SK-N-SH treated with all-trans-retinoic acid at 6 μM for 48 hours (cell line): ENCODE results near the gene TAS2R39.
"Not testable (repeated sequence)": the region's sequence is repeated elsewhere in the genome, so short reads cannot be mapped to it uniquely, and the experiment has no call there.

Source experiments
- ATAC-seq: fragments of 200-7000 bp; cut with Tn5 transposase; 3 replicates; pipeline ENCODE4 v1.9.1; 2020; ENCODE audit warnings: mild to moderate bottlenecking, moderate library complexity
- ARNTL ChIP-seq: fragments of 450-650 bp; formaldehyde crosslinking; IDR thresholded peaks from 2 replicates; pipeline ENCODE4 v1.5.0; 2020; ENCODE audit warnings: low read depth, mild to moderate bottlenecking, moderate library complexity, borderline replicate concordance
- CSDC2 ChIP-seq: fragments of 250-450 bp; sonication (Bioruptor Pico); IDR thresholded peaks from 2 replicates; pipeline ENCODE4 v1.5.0; 2020; ENCODE audit warnings: mild to moderate bottlenecking, moderate library complexity
- GLIS3 ChIP-seq: fragments of 250-450 bp; sonication (Bioruptor Pico); IDR thresholded peaks from 2 replicates; pipeline ENCODE4 v1.5.0; 2020; ENCODE audit warnings: mild to moderate bottlenecking, moderate library complexity
- ISL1 ChIP-seq: fragments of 250-450 bp; sonication (Bioruptor Pico); IDR thresholded peaks from 2 replicates; pipeline ENCODE4 v2.1.2; 2022; ENCODE audit warnings: mild to moderate bottlenecking, moderate library complexity
- OSR1 ChIP-seq: fragments of 250-450 bp; sonication (Bioruptor Pico); IDR thresholded peaks from 2 replicates; pipeline ENCODE4 v1.8.0; 2022; ENCODE audit warnings: moderate library complexity, mild to moderate bottlenecking, inconsistent platforms
- PPARA ChIP-seq: fragments of 250-450 bp; sonication (Bioruptor Pico); IDR thresholded peaks from 2 replicates; pipeline ENCODE4 v1.5.0; 2020; ENCODE audit warnings: mild to moderate bottlenecking, borderline replicate concordance
- SNAI2 ChIP-seq: fragments of 250-450 bp; sonication (Bioruptor Pico); IDR thresholded peaks from 2 replicates; pipeline ENCODE4 v1.5.0; 2020; ENCODE audit warnings: mild to moderate bottlenecking, moderate library complexity
- TCF4 ChIP-seq: fragments of 250-450 bp; sonication (Bioruptor Pico); IDR thresholded peaks from 2 replicates; pipeline ENCODE4 v1.8.0; 2021; ENCODE audit warnings: mild to moderate bottlenecking, moderate library complexity, borderline replicate concordance
- ZC3H10 ChIP-seq: fragments of 250-450 bp; sonication (Bioruptor Pico); IDR thresholded peaks from 2 replicates; pipeline ENCODE4 v1.5.1; 2021; ENCODE audit warnings: mild to moderate bottlenecking, moderate library complexity
- ZFP3 ChIP-seq: fragments of 250-450 bp; sonication (Bioruptor Pico); IDR thresholded peaks from 2 replicates; pipeline ENCODE4 v1.5.0; 2020; ENCODE audit warnings: mild to moderate bottlenecking, moderate library complexity
- ZFP30 ChIP-seq: fragments of 450-650 bp; formaldehyde crosslinking; IDR thresholded peaks from 2 replicates; pipeline ENCODE4 v1.5.0; 2022; ENCODE audit warnings: mild to moderate bottlenecking, moderate library complexity
- ZNF565 ChIP-seq: fragments of 450-650 bp; formaldehyde crosslinking; conservative IDR thresholded peaks from 2 replicates; pipeline ENCODE4 v1.5.0; 2020; ENCODE audit warnings: low read depth, mild to moderate bottlenecking, moderate library complexity
- ZNF70 ChIP-seq: fragments of 450-650 bp; formaldehyde crosslinking; IDR thresholded peaks from 2 replicates; pipeline ENCODE4 v1.5.0; 2020; ENCODE audit warnings: mild to moderate bottlenecking, moderate library complexity
- ZNF8 ChIP-seq: fragments of 450-650 bp; formaldehyde crosslinking; IDR thresholded peaks from 2 replicates; pipeline ENCODE4 v1.5.0; 2020; ENCODE audit warnings: mild to moderate bottlenecking, moderate library complexity
- TF ChIP-seq, protein P1 (sequence below): fragments of 250-450 bp; sonication (Bioruptor Pico); IDR thresholded peaks from 2 replicates; pipeline ENCODE4 v1.8.0; 2021; ENCODE audit warnings: low read depth, mild to moderate bottlenecking, moderate library complexity, borderline replicate concordance
- TF ChIP-seq, protein P2 (sequence below): fragments of 250-450 bp; sonication (Bioruptor Pico); IDR thresholded peaks from 2 replicates; pipeline ENCODE4 v1.5.0; 2020; ENCODE audit warnings: mild to moderate bottlenecking, moderate library complexity
- TF ChIP-seq, protein P3 (sequence below): fragments of 250-450 bp; sonication (Bioruptor Pico); IDR thresholded peaks from 2 replicates; pipeline ENCODE4 v1.5.1; 2021; ENCODE audit warnings: mild to moderate bottlenecking, moderate library complexity
- TF ChIP-seq, protein P4 (sequence below): fragments of 250-450 bp; sonication (Bioruptor Pico); IDR thresholded peaks from 2 replicates; pipeline ENCODE4 v1.8.0; 2020; ENCODE audit warnings: mild to moderate bottlenecking, moderate library complexity, borderline replicate concordance

The TAS2R39 gene

DNA sequence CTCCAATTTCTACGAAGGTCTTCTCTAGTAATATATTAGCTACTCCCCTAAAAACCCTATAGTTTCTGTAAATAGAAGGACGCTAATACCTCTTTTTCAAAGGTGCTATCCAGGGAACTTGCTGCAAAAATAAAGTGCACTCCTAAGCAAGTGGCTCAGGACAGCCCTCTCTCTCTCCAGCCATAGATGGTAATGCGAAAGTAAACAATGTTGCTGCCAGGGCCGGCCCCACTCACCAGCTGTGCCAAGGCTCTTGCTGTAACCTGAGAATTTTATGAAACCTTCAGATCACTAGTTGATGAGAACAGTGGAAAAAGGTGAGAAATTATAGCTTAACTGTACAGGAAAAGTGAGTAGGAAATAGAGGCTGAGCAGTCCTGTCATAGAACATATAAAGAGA lies 10.9 kb upstream of the TAS2R39 start (continued):
- TF ChIP-seq, protein P1, sequence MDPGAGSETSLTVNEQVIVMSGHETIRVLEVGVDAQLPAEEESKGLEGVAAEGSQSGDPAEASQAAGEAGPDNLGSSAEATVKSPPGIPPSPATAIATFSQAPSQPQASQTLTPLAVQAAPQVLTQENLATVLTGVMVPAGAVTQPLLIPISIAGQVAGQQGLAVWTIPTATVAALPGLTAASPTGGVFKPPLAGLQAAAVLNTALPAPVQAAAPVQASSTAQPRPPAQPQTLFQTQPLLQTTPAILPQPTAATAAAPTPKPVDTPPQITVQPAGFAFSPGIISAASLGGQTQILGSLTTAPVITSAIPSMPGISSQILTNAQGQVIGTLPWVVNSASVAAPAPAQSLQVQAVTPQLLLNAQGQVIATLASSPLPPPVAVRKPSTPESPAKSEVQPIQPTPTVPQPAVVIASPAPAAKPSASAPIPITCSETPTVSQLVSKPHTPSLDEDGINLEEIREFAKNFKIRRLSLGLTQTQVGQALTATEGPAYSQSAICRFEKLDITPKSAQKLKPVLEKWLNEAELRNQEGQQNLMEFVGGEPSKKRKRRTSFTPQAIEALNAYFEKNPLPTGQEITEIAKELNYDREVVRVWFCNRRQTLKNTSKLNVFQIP (CRISPR knock-in tag) = no peak
- TF ChIP-seq ZC3H10 (CRISPR knock-in tag) = no peak

DNA sequence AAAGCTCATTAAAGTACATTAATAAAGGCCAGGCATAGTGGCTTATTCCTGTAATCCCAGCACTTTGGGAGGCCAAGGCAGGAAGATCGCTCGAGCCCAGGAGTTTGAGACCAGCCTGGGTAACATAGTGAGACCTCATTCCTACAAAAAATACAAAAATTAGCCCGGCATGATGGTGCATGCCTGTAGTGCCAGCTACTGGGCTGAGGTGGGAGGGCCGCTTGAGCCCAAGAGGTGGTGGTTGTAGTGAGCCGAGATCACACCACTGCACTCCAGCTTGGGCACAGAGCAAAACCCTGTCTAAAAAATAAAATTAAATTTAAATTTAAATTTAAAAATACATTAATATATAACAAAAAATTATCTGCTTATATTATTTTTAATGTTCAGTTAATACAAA lies 7.1 kb upstream of the TAS2R39 start:
- ATAC-seq = no peak
- TF ChIP-seq ZNF70 (CRISPR knock-in tag) (no peak), PPARA (CRISPR knock-in tag) (no peak), ZNF8 (no peak)
- TF ChIP-seq, all 23 proteins: peak for 0

DNA sequence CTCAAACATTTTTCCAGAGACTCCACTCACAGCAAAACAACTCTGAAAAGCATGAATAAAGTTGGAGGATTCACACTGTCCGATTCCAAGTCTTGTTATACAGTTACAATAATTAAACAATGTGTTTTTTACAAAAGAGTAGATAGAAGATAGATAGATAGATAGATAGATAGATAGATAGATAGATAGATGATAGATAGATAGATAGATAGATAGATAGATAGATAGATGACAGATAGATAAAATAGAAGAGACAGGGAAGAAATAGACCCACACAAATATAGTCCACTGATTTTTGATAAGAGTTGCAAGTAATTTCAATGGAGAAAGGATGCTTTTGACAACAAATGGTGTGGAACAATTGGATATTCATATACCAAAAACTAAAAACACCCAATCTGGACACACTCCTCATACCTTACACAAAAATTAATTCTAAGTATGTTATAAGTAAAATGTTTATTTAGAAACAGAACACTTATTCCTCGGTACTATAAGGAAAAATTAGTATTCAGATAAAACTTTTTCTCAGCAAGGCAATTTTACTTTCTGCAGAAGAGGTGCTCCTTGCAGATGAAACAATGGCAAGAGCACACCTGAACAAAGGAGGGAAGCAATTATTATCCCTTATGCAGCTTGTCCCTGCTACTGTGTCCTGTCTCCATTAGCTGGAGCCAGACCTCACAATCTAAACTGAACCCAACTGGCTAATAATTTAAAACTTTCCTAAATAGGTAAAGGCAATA lies 5.7 kb upstream of the TAS2R39 start:
- no peak for ATAC-seq
- TF ChIP-seq ZNF8 (no peak), GLIS3 (CRISPR knock-in tag) (no peak), ZFP30 (no peak)

DNA sequence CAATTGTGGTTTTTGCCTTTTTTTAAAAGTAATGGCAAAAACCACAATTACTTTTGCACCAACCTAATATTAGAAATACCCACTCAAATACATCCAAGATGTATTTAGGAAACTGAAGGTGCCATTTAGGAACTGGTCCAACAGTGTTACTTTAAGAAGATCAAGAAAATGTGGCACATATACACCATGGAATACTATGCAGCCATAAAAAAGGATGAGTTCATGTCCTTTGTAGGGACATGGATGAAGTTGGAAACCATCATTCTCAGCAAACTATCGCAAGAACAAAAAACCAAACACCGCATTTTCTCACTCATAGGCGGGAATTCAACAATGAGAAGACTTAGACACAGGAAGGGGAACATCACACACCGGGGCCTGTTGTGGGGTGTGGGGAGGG lies 2.4 kb upstream of the TAS2R39 start:
- ATAC-seq = not testable (repeated sequence)

DNA sequence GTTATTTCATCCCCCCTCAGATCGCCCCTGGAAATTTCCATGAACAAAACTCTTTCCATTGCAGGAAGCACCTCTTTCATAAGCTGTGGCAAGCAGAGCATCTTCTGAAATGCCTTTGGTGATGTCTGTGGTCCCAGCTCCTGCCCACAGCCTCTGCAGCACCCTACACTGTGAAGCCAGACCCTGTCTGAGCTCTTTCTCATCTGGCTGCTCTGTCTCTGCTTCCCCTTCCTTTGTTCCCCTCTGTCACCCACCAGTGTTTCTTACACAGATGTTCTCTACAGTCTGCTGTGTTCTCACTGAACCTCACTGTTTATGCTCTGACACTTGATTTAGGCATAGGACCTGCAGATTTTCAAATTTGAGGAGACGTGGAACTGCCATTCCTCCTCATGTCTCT lies 1.9 kb upstream of the TAS2R39 start:
- no peak for ATAC-seq
- TF ChIP-seq, protein P2, sequence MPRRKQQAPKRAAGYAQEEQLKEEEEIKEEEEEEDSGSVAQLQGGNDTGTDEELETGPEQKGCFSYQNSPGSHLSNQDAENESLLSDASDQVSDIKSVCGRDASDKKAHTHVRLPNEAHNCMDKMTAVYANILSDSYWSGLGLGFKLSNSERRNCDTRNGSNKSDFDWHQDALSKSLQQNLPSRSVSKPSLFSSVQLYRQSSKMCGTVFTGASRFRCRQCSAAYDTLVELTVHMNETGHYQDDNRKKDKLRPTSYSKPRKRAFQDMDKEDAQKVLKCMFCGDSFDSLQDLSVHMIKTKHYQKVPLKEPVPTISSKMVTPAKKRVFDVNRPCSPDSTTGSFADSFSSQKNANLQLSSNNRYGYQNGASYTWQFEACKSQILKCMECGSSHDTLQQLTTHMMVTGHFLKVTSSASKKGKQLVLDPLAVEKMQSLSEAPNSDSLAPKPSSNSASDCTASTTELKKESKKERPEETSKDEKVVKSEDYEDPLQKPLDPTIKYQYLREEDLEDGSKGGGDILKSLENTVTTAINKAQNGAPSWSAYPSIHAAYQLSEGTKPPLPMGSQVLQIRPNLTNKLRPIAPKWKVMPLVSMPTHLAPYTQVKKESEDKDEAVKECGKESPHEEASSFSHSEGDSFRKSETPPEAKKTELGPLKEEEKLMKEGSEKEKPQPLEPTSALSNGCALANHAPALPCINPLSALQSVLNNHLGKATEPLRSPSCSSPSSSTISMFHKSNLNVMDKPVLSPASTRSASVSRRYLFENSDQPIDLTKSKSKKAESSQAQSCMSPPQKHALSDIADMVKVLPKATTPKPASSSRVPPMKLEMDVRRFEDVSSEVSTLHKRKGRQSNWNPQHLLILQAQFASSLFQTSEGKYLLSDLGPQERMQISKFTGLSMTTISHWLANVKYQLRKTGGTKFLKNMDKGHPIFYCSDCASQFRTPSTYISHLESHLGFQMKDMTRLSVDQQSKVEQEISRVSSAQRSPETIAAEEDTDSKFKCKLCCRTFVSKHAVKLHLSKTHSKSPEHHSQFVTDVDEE (CRISPR knock-in tag) = no peak
- no peak for TF ChIP-seq ZNF565
- TF ChIP-seq, protein P3, sequence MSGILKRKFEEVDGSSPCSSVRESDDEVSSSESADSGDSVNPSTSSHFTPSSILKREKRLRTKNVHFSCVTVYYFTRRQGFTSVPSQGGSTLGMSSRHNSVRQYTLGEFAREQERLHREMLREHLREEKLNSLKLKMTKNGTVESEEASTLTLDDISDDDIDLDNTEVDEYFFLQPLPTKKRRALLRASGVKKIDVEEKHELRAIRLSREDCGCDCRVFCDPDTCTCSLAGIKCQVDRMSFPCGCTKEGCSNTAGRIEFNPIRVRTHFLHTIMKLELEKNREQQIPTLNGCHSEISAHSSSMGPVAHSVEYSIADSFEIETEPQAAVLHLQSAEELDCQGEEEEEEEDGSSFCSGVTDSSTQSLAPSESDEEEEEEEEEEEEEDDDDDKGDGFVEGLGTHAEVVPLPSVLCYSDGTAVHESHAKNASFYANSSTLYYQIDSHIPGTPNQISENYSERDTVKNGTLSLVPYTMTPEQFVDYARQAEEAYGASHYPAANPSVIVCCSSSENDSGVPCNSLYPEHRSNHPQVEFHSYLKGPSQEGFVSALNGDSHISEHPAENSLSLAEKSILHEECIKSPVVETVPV (CRISPR knock-in tag) = no peak
- TF ChIP-seq ZFP3 (CRISPR knock-in tag) = no peak

DNA sequence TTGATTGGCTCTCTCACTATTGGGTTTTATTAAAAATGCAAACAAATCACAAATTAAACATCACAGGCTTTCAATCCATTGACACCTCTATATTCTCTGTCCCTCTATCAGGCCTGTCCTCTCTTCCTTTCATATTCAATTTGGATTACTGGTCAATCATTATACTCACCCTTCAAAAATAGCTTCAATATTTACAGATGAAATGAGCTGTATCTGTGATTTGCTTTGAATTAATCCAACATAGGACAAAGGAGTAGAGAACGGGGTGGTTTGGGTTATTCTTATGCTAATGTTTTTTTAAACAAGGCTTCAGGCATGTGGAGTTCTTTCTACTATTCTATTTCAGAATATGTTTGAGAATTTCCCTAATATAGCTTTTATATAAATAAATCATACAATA lies 2.3 kb downstream of the TAS2R39 start:
- no peak for TF ChIP-seq TCF4 (CRISPR knock-in tag)
- TF ChIP-seq CSDC2 = no peak
- no peak for ATAC-seq

DNA sequence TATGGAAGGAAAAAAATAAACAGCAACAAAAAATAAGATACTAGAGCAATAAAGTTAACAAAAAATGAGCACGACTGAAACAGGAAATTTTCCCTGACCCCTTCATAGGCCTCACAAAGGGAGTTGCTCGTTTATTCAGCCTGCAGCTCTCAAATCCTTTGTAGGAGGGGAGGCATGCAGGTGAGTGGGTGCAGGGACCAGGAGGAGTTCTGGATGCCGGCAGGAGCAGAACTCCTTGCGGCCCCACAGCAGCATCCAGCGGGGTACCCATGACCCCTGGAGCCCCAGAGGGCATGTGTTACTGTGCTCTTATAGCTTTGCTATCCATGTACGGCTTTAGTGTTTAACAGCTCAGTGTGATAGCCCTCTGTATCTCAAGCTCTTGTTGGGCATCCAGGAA lies 5.8 kb downstream of the TAS2R39 start:
- ATAC-seq = no peak
- TF ChIP-seq, protein P1 (CRISPR knock-in tag) = no peak
- TF ChIP-seq, protein P4, sequence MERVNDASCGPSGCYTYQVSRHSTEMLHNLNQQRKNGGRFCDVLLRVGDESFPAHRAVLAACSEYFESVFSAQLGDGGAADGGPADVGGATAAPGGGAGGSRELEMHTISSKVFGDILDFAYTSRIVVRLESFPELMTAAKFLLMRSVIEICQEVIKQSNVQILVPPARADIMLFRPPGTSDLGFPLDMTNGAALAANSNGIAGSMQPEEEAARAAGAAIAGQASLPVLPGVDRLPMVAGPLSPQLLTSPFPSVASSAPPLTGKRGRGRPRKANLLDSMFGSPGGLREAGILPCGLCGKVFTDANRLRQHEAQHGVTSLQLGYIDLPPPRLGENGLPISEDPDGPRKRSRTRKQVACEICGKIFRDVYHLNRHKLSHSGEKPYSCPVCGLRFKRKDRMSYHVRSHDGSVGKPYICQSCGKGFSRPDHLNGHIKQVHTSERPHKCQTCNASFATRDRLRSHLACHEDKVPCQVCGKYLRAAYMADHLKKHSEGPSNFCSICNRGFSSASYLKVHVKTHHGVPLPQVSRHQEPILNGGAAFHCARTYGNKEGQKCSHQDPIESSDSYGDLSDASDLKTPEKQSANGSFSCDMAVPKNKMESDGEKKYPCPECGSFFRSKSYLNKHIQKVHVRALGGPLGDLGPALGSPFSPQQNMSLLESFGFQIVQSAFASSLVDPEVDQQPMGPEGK (CRISPR knock-in tag) = no peak
- no peak for TF ChIP-seq ZNF8
- no peak for TF ChIP-seq OSR1 (CRISPR knock-in tag)
- no peak for TF ChIP-seq ZC3H10 (CRISPR knock-in tag)
- no peak for TF ChIP-seq PPARA (CRISPR knock-in tag)
- TF ChIP-seq ISL1 (CRISPR knock-in tag) = no peak
- no peak for TF ChIP-seq SNAI2 (CRISPR knock-in tag)
- TF ChIP-seq ZNF70 (CRISPR knock-in tag) = no peak
- no peak for TF ChIP-seq TCF4 (CRISPR knock-in tag)
- TF ChIP-seq ARNTL = no peak
- TF ChIP-seq GLIS3 (CRISPR knock-in tag) = no peak
- TF ChIP-seq ZFP30 = no peak
- TF ChIP-seq, protein P2 (CRISPR knock-in tag) = no peak
